ENCODE measurements around the gene ARHGAP26. TPM values are rescaled to one million over a fixed set of nuclear protein-coding genes. Genes with fewer than 3 reads are reported as not detected.

ARHGAP26 gene
- total RNA-seq, 1 donor from 2014 or later, result 36.7 TPM

GRCh38 chr5:143206196-143207053, 436.2 kb downstream of the ARHGAP26 start:
- no peak for DNase-seq

GRCh38 chr5:143207058-143207457, 436.9 kb downstream of the ARHGAP26 start:
- DNase-seq, result no peak

GRCh38 chr5:143207563-143208364, 437.6 kb downstream of the ARHGAP26 start:
- no peak for DNase-seq

GRCh38 chr5:143208365-143208641, 438.1 kb downstream of the ARHGAP26 start:
- DNase-seq, result no peak

GRCh38 chr5:143208781-143209510, 438.8 kb downstream of the ARHGAP26 start:
- DNase-seq, result no peak

- DNase-seq, result no peak
Measured at GRCh38 chr5:143209881-143210395, 439.8 kb downstream of the ARHGAP26 start.

- no peak for DNase-seq
Measured at GRCh38 chr5:143210576-143210975, 440.4 kb downstream of the ARHGAP26 start.

- no peak for DNase-seq
Measured at GRCh38 chr5:143212261-143212660, 442.1 kb downstream of the ARHGAP26 start.

GRCh38 chr5:143213231-143213850, 443.2 kb downstream of the ARHGAP26 start:
- DNase-seq, result peak; percentile 34

- peak; percentile 27 for DNase-seq
Measured at GRCh38 chr5:143213851-143214363, 443.7 kb downstream of the ARHGAP26 start.

- no peak for DNase-seq
Measured at GRCh38 chr5:143214458-143214857, 444.3 kb downstream of the ARHGAP26 start.

GRCh38 chr5:143214890-143215289, 444.7 kb downstream of the ARHGAP26 start:
- no peak for DNase-seq

GRCh38 chr5:143215690-143216089, 445.5 kb downstream of the ARHGAP26 start:
- no peak for DNase-seq

- DNase-seq, result no peak
Measured at GRCh38 chr5:143216211-143216610, 446.0 kb downstream of the ARHGAP26 start.

- DNase-seq, result no peak
Measured at GRCh38 chr5:143217065-143217803, 447.1 kb downstream of the ARHGAP26 start.

GRCh38 chr5:143217804-143218160, 447.6 kb downstream of the ARHGAP26 start:
- no peak for DNase-seq

- no peak for DNase-seq
Measured at GRCh38 chr5:143218517-143219170, 448.5 kb downstream of the ARHGAP26 start.

GRCh38 chr5:143219696-143220095, 449.5 kb downstream of the ARHGAP26 start:
- no peak for DNase-seq

- no peak for DNase-seq
Measured at GRCh38 chr5:143220748-143221251, 450.6 kb downstream of the ARHGAP26 start.
